PC-9 (cell line): ENCODE results near the gene CASTOR2.

Experiments
- EZH2 ChIP-seq: fragments of 200-600 bp; sonication (generic); IDR thresholded peaks from 2 replicates; pipeline ENCODE4 v1.8.0; 2017; ENCODE audit warnings: antibody characterized with exemption, low read depth
- TF ChIP-seq, protein P1 (sequence below): fragments of 200-600 bp; sonication (generic); conservative IDR thresholded peaks from 2 replicates; pipeline ENCODE4 v1.6.1; 2017; ENCODE audit warnings: mixed run types, antibody characterized with exemption, mild to moderate bottlenecking, moderate library complexity

DNA sequence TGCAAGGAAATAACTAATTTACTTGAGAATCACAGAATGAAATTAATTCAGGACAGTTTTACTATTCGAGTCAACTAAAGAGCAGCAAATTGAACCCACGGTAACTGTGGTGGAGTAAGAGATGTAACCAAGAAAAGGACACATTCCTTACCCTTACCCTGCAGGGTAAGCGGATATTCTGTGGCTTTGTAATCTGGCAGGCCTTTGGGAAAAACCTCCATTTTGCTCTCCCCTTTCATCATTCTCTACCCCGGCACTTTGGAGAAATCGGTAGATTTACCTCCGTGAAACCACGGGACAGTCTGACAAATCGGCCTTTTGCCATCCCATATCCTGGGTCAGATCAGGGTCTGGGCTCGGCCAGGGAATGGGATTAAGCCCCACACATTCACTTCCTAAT lies 90.7 kb downstream of the CASTOR2 start:
- TF ChIP-seq, protein P1, sequence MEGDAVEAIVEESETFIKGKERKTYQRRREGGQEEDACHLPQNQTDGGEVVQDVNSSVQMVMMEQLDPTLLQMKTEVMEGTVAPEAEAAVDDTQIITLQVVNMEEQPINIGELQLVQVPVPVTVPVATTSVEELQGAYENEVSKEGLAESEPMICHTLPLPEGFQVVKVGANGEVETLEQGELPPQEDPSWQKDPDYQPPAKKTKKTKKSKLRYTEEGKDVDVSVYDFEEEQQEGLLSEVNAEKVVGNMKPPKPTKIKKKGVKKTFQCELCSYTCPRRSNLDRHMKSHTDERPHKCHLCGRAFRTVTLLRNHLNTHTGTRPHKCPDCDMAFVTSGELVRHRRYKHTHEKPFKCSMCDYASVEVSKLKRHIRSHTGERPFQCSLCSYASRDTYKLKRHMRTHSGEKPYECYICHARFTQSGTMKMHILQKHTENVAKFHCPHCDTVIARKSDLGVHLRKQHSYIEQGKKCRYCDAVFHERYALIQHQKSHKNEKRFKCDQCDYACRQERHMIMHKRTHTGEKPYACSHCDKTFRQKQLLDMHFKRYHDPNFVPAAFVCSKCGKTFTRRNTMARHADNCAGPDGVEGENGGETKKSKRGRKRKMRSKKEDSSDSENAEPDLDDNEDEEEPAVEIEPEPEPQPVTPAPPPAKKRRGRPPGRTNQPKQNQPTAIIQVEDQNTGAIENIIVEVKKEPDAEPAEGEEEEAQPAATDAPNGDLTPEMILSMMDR: no peak
- TF ChIP-seq EZH2: no peak
